Suprapubic skin (tissue), 4 donors: Measurements from ENCODE around the gene PGA5.
"Not testable (repeated sequence)": the region's sequence is repeated elsewhere in the genome, so short reads cannot be mapped to it uniquely, and the experiment has no call there.

Experiments used
- POLR2A ChIP-seq, 2 donors: fragments of 450-650 bp; IDR thresholded peaks; one replicate each; pipeline ENCODE4 v1.6.1; 2017; ENCODE audit warnings: antibody characterized with exemption in 2 of 2, mild to moderate bottlenecking in 2 of 2, moderate library complexity in 2 of 2
- POLR2AphosphoS5 ChIP-seq, 3 donors: sonication (generic); formaldehyde crosslinking; IDR thresholded peaks; one replicate each; pipeline ENCODE4 v1.6.1; 2017; ENCODE audit warnings: antibody characterized with exemption in 3 of 3
- TF ChIP-seq, protein P1 (sequence below), 2 donors: fragments of 200-600 bp in 1 of 2; fragments of 450-650 bp in 1 of 2; sonication (generic) in 1 of 2; IDR thresholded peaks; one replicate each; pipeline ENCODE4 v1.5.1; 2016 to 2019; ENCODE audit warnings: antibody characterized with exemption in 2 of 2, mild to moderate bottlenecking in 1 of 2, moderate library complexity in 1 of 2

DNA sequence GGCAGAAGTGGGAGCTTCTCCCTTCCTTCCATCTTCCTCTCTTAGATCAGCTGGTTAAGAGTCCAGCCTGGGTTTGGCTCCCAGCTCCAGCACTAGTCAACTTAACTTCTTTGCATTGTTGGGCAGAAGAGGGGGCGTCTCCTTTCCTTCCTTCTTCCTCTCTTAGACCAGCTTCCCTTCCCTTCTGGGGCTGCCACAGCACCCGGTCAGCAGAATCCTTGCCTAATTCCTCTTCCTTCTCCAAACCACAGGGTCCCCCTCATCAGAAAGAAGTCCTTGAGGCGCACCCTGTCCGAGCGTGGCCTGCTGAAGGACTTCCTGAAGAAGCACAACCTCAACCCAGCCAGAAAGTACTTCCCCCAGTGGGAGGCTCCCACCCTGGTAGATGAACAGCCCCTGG lies 18.3 kb upstream of the PGA5 start:
- TF ChIP-seq, protein P1, sequence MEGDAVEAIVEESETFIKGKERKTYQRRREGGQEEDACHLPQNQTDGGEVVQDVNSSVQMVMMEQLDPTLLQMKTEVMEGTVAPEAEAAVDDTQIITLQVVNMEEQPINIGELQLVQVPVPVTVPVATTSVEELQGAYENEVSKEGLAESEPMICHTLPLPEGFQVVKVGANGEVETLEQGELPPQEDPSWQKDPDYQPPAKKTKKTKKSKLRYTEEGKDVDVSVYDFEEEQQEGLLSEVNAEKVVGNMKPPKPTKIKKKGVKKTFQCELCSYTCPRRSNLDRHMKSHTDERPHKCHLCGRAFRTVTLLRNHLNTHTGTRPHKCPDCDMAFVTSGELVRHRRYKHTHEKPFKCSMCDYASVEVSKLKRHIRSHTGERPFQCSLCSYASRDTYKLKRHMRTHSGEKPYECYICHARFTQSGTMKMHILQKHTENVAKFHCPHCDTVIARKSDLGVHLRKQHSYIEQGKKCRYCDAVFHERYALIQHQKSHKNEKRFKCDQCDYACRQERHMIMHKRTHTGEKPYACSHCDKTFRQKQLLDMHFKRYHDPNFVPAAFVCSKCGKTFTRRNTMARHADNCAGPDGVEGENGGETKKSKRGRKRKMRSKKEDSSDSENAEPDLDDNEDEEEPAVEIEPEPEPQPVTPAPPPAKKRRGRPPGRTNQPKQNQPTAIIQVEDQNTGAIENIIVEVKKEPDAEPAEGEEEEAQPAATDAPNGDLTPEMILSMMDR (IDR thresholded peaks at IDR 0.05): not testable (repeated sequence)
- not testable (repeated sequence) for TF ChIP-seq POLR2AphosphoS5, POLR2A (IDR thresholded peaks at IDR 0.05)
